Panc1 (cell line): ENCODE results near the gene CATSPERD.

Source experiments
- TCF7L2 ChIP-seq: IDR thresholded peaks from 2 replicates; pipeline ENCODE4 v1.6.1; 2011; ENCODE audit warnings: mild to moderate bottlenecking, low read depth, low read length, inconsistent platforms
- TF ChIP-seq, protein P1 (sequence below): fragments of 450-650 bp; IDR thresholded peaks from 2 replicates; pipeline ENCODE4 v1.5.1; 2017; ENCODE audit warnings: mild to moderate bottlenecking
- TF ChIP-seq, protein P2 (sequence below), 2 experiments: IDR thresholded peaks; 2 replicates each; pipeline ENCODE4 v1.6.1; 2011 to 2012; ENCODE audit warnings: low read depth in 2 of 2, control low read depth in 1 of 2, low read length in 1 of 2, mild to moderate bottlenecking in 1 of 2, moderate library complexity in 1 of 2; ENCODE audit not compliant: insufficient read depth in 1 of 2

DNA sequence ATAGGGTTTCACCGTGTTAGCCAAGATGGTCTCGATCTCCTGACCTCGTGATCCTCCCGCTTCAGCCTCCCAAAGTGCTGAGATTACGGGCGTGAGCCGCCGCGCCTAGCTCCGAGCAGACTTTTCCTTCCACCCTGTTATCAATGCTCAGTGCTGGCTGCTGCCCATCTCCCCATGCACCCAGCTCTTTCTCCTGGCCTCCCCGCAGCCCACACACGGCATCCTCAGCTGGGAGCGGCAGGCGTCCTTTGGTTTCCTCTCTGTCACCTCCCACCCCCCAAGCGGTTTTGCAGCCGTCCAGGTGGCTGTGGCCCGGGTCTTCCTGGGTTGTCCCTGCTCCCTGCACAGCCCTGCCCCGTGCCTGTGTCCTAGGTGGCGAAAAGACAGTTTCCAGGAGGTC, 52.0 kb downstream of the CATSPERD start:
- TF ChIP-seq, protein P1, sequence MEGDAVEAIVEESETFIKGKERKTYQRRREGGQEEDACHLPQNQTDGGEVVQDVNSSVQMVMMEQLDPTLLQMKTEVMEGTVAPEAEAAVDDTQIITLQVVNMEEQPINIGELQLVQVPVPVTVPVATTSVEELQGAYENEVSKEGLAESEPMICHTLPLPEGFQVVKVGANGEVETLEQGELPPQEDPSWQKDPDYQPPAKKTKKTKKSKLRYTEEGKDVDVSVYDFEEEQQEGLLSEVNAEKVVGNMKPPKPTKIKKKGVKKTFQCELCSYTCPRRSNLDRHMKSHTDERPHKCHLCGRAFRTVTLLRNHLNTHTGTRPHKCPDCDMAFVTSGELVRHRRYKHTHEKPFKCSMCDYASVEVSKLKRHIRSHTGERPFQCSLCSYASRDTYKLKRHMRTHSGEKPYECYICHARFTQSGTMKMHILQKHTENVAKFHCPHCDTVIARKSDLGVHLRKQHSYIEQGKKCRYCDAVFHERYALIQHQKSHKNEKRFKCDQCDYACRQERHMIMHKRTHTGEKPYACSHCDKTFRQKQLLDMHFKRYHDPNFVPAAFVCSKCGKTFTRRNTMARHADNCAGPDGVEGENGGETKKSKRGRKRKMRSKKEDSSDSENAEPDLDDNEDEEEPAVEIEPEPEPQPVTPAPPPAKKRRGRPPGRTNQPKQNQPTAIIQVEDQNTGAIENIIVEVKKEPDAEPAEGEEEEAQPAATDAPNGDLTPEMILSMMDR: no peak
- TF ChIP-seq TCF7L2: no peak
- TF ChIP-seq, protein P2, sequence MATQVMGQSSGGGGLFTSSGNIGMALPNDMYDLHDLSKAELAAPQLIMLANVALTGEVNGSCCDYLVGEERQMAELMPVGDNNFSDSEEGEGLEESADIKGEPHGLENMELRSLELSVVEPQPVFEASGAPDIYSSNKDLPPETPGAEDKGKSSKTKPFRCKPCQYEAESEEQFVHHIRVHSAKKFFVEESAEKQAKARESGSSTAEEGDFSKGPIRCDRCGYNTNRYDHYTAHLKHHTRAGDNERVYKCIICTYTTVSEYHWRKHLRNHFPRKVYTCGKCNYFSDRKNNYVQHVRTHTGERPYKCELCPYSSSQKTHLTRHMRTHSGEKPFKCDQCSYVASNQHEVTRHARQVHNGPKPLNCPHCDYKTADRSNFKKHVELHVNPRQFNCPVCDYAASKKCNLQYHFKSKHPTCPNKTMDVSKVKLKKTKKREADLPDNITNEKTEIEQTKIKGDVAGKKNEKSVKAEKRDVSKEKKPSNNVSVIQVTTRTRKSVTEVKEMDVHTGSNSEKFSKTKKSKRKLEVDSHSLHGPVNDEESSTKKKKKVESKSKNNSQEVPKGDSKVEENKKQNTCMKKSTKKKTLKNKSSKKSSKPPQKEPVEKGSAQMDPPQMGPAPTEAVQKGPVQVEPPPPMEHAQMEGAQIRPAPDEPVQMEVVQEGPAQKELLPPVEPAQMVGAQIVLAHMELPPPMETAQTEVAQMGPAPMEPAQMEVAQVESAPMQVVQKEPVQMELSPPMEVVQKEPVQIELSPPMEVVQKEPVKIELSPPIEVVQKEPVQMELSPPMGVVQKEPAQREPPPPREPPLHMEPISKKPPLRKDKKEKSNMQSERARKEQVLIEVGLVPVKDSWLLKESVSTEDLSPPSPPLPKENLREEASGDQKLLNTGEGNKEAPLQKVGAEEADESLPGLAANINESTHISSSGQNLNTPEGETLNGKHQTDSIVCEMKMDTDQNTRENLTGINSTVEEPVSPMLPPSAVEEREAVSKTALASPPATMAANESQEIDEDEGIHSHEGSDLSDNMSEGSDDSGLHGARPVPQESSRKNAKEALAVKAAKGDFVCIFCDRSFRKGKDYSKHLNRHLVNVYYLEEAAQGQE (IDR thresholded peaks at IDR 0.05; ENCODE audit: insufficient read depth in 1 of 2, low read depth in 2 of 2, low read length in 1 of 2): no peak
